Ascending aorta (tissue), 2 donors: ENCODE data around the gene ENAM. TPM values are rescaled to one million over a fixed set of nuclear protein-coding genes. Genes with fewer than 3 reads are reported as not detected.

Experiments used
- DNase-seq, 2 donors: peaks; one replicate each; pipeline ENCODE4 v3.0.0-alpha.2; 2019; ENCODE audit warnings: low spot score in 2 of 2
- H3K27ac ChIP-seq, 2 donors: fragments of 200-600 bp; sonication (generic); one replicate each; pipeline ENCODE4 v1.5.1; 2016 to 2017; ENCODE audit warnings: mild to moderate bottlenecking in 1 of 2
- H3K27me3 ChIP-seq: fragments of 200-600 bp; sonication (generic); one replicate; pipeline ENCODE4 v1.5.1; 2017
- H3K36me3 ChIP-seq, 2 donors: fragments of 200-600 bp; sonication (generic); one replicate each; pipeline ENCODE4 v1.5.1; 2016
- H3K4me1 ChIP-seq, 2 donors: fragments of 200-600 bp; sonication (generic); one replicate each; pipeline ENCODE4 v1.5.1; 2016 to 2017; ENCODE audit warnings: mild to moderate bottlenecking in 1 of 2
- H3K4me3 ChIP-seq, 2 donors: fragments of 200-600 bp; sonication (generic); one replicate each; pipeline ENCODE4 v1.5.1; 2016 to 2017; ENCODE audit warnings: mild to moderate bottlenecking in 1 of 2
- H3K9me3 ChIP-seq, 2 donors: fragments of 200-600 bp; sonication (generic); one replicate each; pipeline ENCODE4 v1.5.1; 2016
- intact Hi-C: fragments of 100-400 bp; cut with DNase I; formaldehyde crosslinking; loops from one replicate; pipeline ENCODE4 v1.15.1; 2023
- total RNA-seq: library from RNA; depleted of rRNA; stranded (reverse); fragments of >200 nt; gene quantifications from one replicate; pipeline ENCODE4 v1.1.0, GENCODE V29; 2016
- TF ChIP-seq, protein P1 (sequence below), 3 experiments: fragments of 200-600 bp in 2 of 3; fragments of 450-650 bp in 1 of 3; sonication (generic) in 2 of 3; IDR thresholded peaks; one replicate each; pipeline ENCODE4 v1.5.1; 2016 to 2019; ENCODE audit warnings: antibody characterized with exemption in 3 of 3, mild to moderate bottlenecking in 1 of 3, moderate library complexity in 1 of 3

Gene ENAM
- total RNA-seq, 1 donor from 2014 or later: not detected

DNA sequence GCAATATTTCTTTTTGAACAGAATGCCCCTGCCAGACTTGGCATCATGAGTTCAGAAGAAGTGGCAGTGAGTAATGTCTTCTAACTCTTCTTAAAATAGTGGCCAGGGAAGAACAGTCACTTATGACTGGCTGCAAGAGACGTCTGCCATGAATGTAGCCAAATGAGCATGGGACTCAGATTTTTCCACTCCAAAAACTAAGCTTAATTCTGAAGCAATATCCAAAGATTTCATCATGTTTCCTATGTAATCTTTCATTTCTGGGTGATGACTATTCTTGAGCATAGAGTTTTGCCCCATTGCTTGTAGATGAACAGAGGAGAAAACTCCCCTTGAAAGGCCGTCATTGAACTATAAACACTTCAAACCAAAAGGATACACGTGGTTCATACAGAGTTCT is 24.7 kb upstream of the ENAM start:
- intact Hi-C loops: loop anchor here (10.0 kb wide), 2 partner anchors 391 to 1111 kb away; partner anchors contain the start of gene DCK
- Histone ChIP-seq H3K9me3 (no peaks in the 10 kb centered on the region), H3K36me3 (no peaks in the 10 kb centered on the region), H3K27me3 (no peaks in the 10 kb centered on the region), H3K4me1 (no peaks in the 10 kb centered on the region), H3K27ac (no peak overlapping the region), H3K4me3 (no peak overlapping the region)
- DNase-seq: no peak
- TF ChIP-seq, protein P1, sequence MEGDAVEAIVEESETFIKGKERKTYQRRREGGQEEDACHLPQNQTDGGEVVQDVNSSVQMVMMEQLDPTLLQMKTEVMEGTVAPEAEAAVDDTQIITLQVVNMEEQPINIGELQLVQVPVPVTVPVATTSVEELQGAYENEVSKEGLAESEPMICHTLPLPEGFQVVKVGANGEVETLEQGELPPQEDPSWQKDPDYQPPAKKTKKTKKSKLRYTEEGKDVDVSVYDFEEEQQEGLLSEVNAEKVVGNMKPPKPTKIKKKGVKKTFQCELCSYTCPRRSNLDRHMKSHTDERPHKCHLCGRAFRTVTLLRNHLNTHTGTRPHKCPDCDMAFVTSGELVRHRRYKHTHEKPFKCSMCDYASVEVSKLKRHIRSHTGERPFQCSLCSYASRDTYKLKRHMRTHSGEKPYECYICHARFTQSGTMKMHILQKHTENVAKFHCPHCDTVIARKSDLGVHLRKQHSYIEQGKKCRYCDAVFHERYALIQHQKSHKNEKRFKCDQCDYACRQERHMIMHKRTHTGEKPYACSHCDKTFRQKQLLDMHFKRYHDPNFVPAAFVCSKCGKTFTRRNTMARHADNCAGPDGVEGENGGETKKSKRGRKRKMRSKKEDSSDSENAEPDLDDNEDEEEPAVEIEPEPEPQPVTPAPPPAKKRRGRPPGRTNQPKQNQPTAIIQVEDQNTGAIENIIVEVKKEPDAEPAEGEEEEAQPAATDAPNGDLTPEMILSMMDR (IDR thresholded peaks at IDR 0.05): no peak

DNA sequence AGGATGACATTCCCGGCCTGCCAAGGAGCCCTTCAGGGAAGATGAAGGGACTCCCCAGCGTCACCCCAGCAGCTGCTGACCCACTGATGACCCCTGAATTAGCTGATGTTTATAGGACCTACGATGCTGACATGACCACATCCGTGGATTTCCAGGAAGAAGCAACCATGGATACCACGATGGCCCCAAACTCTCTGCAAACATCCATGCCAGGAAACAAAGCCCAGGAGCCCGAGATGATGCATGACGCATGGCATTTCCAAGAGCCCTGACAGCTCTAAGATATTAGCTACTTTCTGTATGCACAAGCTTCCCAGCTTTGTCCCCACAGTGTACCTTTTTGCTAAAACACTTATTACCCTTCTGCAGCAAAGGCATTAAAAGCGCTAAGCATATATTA is 22.1 kb upstream of the ENAM start:
- H3K27ac ChIP-seq: no peak overlapping the region
- no peaks in the 10 kb centered on the region for H3K9me3 ChIP-seq
- no peaks in the 10 kb centered on the region for H3K27me3 ChIP-seq
- H3K4me1 ChIP-seq: no peaks in the 10 kb centered on the region
- intact Hi-C loops: loop anchor here (10.0 kb wide), 2 partner anchors 388 to 1108 kb away; partner anchors contain the start of gene DCK
- no peaks in the 10 kb centered on the region for H3K36me3 ChIP-seq
- no peak for DNase-seq
- no peak overlapping the region for H3K4me3 ChIP-seq
- TF ChIP-seq, protein P1 (IDR thresholded peaks at IDR 0.05): no peak

DNA sequence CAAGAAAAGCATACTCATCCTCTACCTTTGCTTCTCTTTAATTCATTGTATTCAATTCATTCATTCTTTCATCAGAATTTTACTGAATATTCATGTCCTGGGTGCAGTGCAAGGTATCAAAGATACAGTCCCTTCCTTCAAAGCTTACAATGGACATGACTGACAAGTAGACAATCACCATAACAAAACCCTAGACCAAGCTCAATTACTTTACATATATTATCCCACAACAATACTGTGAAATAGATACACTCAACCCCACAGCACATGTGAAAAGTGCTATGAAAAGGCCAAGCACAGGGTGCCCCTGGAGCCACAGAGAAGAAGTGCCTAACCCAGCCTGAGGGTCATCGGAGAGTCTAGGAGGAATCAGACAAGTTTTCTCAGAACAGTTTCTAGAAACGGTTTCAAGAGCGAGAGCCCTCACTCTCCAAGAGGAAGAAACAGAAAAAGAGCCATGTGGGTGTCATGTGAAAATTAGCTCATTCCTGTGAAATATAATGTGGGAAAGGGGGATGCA is 21.1 kb upstream of the ENAM start:
- intact Hi-C loops: loop anchor here (10.0 kb wide), 2 partner anchors 387 to 1107 kb away; partner anchors contain the start of gene DCK
- no peak for DNase-seq
- no peaks in the 10 kb centered on the region for H3K36me3 ChIP-seq
- H3K27ac ChIP-seq: no peak overlapping the region
- H3K4me3 ChIP-seq: no peak overlapping the region
- H3K9me3 ChIP-seq: no peaks in the 10 kb centered on the region
- no peaks in the 10 kb centered on the region for H3K4me1 ChIP-seq
- TF ChIP-seq, protein P1 (IDR thresholded peaks at IDR 0.05): no peak
- H3K27me3 ChIP-seq: no peaks in the 10 kb centered on the region

DNA sequence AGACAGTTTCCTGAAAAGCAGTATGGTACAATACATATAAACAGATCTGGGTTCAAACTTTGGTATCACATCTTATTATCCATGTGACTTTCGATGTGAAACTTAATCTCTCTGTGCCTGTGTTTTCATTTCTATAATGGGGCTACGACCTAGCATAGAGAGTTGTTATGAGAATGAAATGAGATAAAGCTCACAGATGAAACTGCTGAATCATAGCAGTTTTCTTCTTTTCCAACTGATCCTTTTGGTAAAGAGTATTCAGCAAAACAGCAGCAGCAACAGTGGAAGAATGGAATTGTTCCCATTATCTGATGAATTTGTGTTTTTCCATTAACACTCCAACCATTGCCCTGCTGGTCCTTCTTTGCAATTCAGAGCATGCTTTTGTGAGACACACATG is 20.2 kb upstream of the ENAM start:
- no peak for DNase-seq
- TF ChIP-seq, protein P1 (IDR thresholded peaks at IDR 0.05): no peak
- intact Hi-C loops: loop anchor here (10.0 kb wide), 2 partner anchors 386 to 1106 kb away; partner anchors contain the start of gene DCK
- Histone ChIP-seq H3K36me3 (no peaks in the 10 kb centered on the region), H3K9me3 (no peaks in the 10 kb centered on the region), H3K4me3 (no peak overlapping the region), H3K4me1 (no peaks in the 10 kb centered on the region), H3K27ac (no peak overlapping the region), H3K27me3 (no peaks in the 10 kb centered on the region)

DNA sequence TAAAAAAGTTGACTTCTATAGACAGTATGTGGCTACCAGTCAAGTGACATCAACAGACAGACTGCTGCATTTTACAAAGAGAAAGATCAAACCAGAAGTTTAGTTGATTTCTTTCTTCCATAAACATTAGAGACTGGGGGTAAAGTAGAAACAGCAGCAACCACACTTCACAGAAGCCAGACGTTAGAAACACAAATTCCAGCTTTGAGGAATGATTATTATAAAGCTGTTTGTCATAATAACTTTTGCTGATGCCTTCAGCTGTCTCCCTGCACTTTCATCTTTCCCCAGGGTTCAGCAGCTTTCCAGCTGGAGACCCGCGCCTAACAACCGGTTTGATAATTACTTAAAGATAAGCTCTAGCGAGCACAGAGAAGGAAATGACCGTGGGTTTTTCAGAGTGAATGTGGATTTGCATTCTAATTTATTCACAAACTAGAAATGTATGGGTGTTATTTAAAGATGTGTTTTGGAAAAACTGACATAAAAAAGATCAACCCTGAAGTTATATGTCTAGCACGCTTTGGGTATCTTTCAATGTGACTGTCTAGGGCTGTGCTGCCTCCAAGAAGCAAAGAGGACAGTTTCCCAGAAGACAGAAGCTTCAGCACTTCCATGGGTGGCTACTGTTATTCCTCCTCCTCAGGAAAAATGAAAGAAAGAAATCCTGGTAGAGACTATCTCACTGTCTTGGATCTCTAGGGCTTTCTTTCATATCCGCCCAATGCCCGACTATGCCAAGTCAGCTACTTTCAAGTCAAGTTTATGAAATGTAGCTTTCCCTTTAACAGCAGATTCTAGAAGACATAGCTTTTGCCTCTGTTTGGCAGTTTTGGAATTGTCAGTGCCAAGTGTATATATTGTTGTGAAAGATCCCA is 15.0 kb upstream of the ENAM start:
- TF ChIP-seq, protein P1 (IDR thresholded peaks at IDR 0.05): no peak
- H3K27me3 ChIP-seq: no peaks in the 10 kb centered on the region
- no peaks in the 10 kb centered on the region for H3K36me3 ChIP-seq
- no peak for DNase-seq
- no peak overlapping the region for H3K27ac ChIP-seq
- H3K4me3 ChIP-seq: peak overlapping the region; percentile 5 to 11
- no peaks in the 10 kb centered on the region for H3K9me3 ChIP-seq
- intact Hi-C loops: no loop called here
- no peaks in the 10 kb centered on the region for H3K4me1 ChIP-seq
